ENCODE results near the gene PPP1R14B. TPM values are rescaled to one million over a fixed set of nuclear protein-coding genes. Genes with fewer than 3 reads are reported as not detected.

PPP1R14B gene
- total and polyA plus RNA-seq, 2 of the 13 experiments (the other 11 are each of a cell fraction or from before 2014, with no cell fraction given) = 110 to 148 TPM

DNA sequence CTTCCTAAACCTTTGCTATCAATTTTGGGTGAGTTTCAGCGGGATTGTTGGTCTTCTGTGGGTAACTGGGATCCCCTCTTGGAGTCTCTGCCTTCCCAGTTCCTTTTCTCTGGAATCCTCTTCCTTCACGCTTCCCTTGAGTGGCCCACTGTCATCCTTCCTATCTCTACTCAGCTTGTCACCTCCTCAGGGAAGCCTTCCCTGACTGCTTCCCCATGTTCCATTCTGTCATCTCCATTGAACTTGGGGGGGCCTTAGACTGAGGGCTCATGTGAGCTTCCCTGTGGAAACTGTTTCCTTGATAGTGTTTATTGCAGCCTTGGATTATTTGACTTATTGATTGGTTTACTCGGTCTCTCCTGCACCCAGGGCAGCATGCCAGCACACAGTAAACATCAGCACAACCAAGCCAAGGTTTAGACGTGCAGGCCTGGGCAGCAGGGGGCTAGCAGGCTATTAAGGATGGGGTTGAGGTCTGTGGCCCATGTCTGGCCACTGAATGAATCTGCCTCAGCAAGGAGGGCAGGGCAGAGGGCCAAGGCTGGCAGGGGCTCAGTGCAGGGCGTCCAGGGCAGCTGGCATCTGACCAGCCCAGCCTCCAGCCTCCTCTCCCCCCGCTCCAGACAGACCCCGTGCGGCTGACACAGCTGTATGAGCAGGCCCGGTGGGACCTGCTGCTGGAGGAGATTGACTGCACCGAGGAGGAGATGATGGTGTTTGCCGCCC, 28.0 kb downstream of the PPP1R14B start (continued):
- TF ChIP-seq XRCC5 (optimal IDR thresholded peaks at IDR 0.05; ENCODE audit: low read length) (no peak), CAMTA2 (CRISPR knock-in tag; IDR thresholded peaks at IDR 0.05; ENCODE audit: borderline replicate concordance) (no peak), NFE2 (CRISPR knock-in tag; IDR thresholded peaks at IDR 0.05) (no peak), SKI (IDR thresholded peaks at IDR 0.05; ENCODE audit: partially characterized antibody) (no peak), MEIS1 (CRISPR knock-in tag; IDR thresholded peaks at IDR 0.05; ENCODE audit: borderline replicate concordance) (no peak), KAT7 (CRISPR knock-in tag; IDR thresholded peaks at IDR 0.05; ENCODE audit: borderline replicate concordance) (no peak), NFYB (CRISPR knock-in tag; IDR thresholded peaks at IDR 0.05) (no peak), ADNP (CRISPR knock-in tag; IDR thresholded peaks at IDR 0.05) (no peak), U2AF1 (optimal IDR thresholded peaks at IDR 0.05; ENCODE audit: low read depth, low read length) (no peak), ZNF337 (CRISPR knock-in tag; IDR thresholded peaks at IDR 0.05; ENCODE audit: borderline replicate concordance, low read depth) (no peak), KAT2B (IDR thresholded peaks at IDR 0.05; ENCODE audit: borderline replicate concordance, low read depth, low read length) (no peak), TBL1XR1 (IDR thresholded peaks at IDR 0.05; ENCODE audit: borderline replicate concordance, low read length, partially characterized antibody) (no peak), SOX6 (IDR thresholded peaks at IDR 0.05) (no peak), SOX6 (CRISPR knock-in tag; IDR thresholded peaks at IDR 0.05) (peak; percentile 38), TCF7L2 (IDR thresholded peaks at IDR 0.05; ENCODE audit: low read depth, low read length) (no peak), KLF12 (CRISPR knock-in tag; IDR thresholded peaks at IDR 0.05; ENCODE audit: borderline replicate concordance) (no peak), CEBPG (CRISPR knock-in tag; IDR thresholded peaks at IDR 0.05) (no peak), ZNF556 (CRISPR knock-in tag; IDR thresholded peaks at IDR 0.05; ENCODE audit: borderline replicate concordance) (0 out of 2 replicates have a peak, but pooled peaks have one; percentile 43)
- TF ChIP-seq, protein P1, sequence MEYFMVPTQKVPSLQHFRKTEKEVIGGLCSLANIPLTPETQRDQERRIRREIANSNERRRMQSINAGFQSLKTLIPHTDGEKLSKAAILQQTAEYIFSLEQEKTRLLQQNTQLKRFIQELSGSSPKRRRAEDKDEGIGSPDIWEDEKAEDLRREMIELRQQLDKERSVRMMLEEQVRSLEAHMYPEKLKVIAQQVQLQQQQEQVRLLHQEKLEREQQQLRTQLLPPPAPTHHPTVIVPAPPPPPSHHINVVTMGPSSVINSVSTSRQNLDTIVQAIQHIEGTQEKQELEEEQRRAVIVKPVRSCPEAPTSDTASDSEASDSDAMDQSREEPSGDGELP (IDR thresholded peaks at IDR 0.05; ENCODE audit: borderline replicate concordance, low read depth) = no peak
- TF ChIP-seq, protein P2, sequence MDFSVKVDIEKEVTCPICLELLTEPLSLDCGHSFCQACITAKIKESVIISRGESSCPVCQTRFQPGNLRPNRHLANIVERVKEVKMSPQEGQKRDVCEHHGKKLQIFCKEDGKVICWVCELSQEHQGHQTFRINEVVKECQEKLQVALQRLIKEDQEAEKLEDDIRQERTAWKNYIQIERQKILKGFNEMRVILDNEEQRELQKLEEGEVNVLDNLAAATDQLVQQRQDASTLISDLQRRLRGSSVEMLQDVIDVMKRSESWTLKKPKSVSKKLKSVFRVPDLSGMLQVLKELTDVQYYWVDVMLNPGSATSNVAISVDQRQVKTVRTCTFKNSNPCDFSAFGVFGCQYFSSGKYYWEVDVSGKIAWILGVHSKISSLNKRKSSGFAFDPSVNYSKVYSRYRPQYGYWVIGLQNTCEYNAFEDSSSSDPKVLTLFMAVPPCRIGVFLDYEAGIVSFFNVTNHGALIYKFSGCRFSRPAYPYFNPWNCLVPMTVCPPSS (IDR thresholded peaks at IDR 0.05) = no peak
- TF ChIP-seq, protein P3, sequence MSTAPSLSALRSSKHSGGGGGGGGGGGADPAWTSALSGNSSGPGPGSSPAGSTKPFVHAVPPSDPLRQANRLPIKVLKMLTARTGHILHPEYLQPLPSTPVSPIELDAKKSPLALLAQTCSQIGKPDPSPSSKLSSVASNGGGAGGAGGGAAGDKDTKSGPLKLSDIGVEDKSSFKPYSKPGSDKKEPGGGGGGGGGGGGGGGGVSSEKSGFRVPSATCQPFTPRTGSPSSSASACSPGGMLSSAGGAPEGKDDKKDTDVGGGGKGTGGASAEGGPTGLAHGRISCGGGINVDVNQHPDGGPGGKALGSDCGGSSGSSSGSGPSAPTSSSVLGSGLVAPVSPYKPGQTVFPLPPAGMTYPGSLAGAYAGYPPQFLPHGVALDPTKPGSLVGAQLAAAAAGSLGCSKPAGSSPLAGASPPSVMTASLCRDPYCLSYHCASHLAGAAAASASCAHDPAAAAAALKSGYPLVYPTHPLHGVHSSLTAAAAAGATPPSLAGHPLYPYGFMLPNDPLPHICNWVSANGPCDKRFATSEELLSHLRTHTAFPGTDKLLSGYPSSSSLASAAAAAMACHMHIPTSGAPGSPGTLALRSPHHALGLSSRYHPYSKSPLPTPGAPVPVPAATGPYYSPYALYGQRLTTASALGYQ (CRISPR knock-in tag; IDR thresholded peaks at IDR 0.05) = no peak
- TF ChIP-seq, protein P4, sequence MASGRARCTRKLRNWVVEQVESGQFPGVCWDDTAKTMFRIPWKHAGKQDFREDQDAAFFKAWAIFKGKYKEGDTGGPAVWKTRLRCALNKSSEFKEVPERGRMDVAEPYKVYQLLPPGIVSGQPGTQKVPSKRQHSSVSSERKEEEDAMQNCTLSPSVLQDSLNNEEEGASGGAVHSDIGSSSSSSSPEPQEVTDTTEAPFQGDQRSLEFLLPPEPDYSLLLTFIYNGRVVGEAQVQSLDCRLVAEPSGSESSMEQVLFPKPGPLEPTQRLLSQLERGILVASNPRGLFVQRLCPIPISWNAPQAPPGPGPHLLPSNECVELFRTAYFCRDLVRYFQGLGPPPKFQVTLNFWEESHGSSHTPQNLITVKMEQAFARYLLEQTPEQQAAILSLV (CRISPR knock-in tag; IDR thresholded peaks at IDR 0.05; ENCODE audit: borderline replicate concordance) = no peak
- TF ChIP-seq, protein P5, sequence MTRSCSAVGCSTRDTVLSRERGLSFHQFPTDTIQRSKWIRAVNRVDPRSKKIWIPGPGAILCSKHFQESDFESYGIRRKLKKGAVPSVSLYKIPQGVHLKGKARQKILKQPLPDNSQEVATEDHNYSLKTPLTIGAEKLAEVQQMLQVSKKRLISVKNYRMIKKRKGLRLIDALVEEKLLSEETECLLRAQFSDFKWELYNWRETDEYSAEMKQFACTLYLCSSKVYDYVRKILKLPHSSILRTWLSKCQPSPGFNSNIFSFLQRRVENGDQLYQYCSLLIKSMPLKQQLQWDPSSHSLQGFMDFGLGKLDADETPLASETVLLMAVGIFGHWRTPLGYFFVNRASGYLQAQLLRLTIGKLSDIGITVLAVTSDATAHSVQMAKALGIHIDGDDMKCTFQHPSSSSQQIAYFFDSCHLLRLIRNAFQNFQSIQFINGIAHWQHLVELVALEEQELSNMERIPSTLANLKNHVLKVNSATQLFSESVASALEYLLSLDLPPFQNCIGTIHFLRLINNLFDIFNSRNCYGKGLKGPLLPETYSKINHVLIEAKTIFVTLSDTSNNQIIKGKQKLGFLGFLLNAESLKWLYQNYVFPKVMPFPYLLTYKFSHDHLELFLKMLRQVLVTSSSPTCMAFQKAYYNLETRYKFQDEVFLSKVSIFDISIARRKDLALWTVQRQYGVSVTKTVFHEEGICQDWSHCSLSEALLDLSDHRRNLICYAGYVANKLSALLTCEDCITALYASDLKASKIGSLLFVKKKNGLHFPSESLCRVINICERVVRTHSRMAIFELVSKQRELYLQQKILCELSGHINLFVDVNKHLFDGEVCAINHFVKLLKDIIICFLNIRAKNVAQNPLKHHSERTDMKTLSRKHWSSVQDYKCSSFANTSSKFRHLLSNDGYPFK (CRISPR knock-in tag; IDR thresholded peaks at IDR 0.05; ENCODE audit: borderline replicate concordance) = no peak

Data from HepG2 (cell line).